Neural cell (in vitro differentiated cells): ENCODE results near the gene NCKIPSD.

Source experiments
- CTCF ChIP-seq: fragments of 450-650 bp; IDR thresholded peaks from 2 replicates; pipeline ENCODE4 v1.5.1; 2014; ENCODE audit warnings: antibody characterized with exemption, mild to moderate bottlenecking, moderate library complexity; ENCODE audit not compliant: poor library complexity, severe bottlenecking
- EZH2 ChIP-seq: fragments of 200-600, 300-800 bp; shearing (Covaris generic), sonication (generic); IDR thresholded peaks from 2 replicates; pipeline ENCODE4 v1.6.1; 2014; ENCODE audit warnings: antibody characterized with exemption, low read length, borderline replicate concordance, mild to moderate bottlenecking; ENCODE audit not compliant: insufficient read depth, poor library complexity, severe bottlenecking
- MXI1 ChIP-seq: fragments of 450-650 bp; conservative IDR thresholded peaks from 2 replicates; pipeline ENCODE4 v1.6.1; 2014; ENCODE audit warnings: antibody characterized with exemption, mild to moderate bottlenecking; ENCODE audit not compliant: poor library complexity, severe bottlenecking
- POLR2AphosphoS5 ChIP-seq: IDR thresholded peaks from 2 replicates; pipeline ENCODE4 v1.6.1; 2012
- REST ChIP-seq: IDR thresholded peaks from 2 replicates; pipeline ENCODE4 v1.6.1; 2012; ENCODE audit warnings: borderline replicate concordance
- TAF1 ChIP-seq: IDR thresholded peaks from 2 replicates; pipeline ENCODE4 v1.6.1; 2012; ENCODE audit warnings: low read depth

- TF ChIP-seq CTCF (no peak), TAF1 (no peak), MXI1 (no peak), EZH2 (no peak), REST (no peak), POLR2AphosphoS5 (no peak)
Measured at GRCh38 chr3:48694610-48695392, 9.1 kb upstream of the NCKIPSD start.
